Stimulated activated CD4-positive, alpha-beta T cell treated with anti-CD3 and anti-CD28 coated beads, Interleukin-4, amount 100 ng/mL, for 4 hours (primary cell): Measurements from ENCODE around the gene NLRP5.
A peak's percentile ranks its signal among the peaks of the same experiment; 100 is the strongest.
"Not testable (repeated sequence)": the region's sequence is repeated elsewhere in the genome, so short reads cannot be mapped to it uniquely, and the experiment has no call there.

Source experiments
- DNase-seq, 2 experiments: peaks; one replicate each; pipeline ENCODE4 v3.0.0-alpha.2; 2020

NLRP5 gene

GRCh38 chr19:56079609-56080008 is 93.0 kb downstream of the NLRP5 start:
- DNase-seq = no peak

- DNase-seq = peak; percentile 44 to 67
These were observed 94.3 kb downstream of the NLRP5 start for GRCh38 chr19:56080669-56081401.

DNA sequence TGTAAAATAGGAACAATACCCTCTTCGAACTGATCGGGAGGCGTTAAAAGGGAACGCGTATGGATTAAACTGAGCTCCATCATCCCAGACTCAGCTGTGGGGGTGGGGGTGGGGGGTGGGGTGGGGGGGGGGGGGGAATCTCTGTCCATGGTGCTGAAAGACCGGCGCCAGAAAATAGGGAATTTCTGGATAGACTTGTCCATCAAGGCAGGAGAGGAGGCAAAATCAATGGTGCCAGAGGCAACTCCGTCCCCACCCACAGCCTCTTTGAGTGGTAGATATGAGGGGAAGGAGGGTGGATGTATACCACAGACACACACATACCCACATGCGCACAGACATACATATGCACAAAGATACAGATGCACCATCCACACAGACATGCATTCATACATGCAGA is 97.1 kb downstream of the NLRP5 start:
- no peak for DNase-seq

GRCh38 chr19:56084835-56085536 is 98.4 kb downstream of the NLRP5 start:
- DNase-seq = no peak

DNA sequence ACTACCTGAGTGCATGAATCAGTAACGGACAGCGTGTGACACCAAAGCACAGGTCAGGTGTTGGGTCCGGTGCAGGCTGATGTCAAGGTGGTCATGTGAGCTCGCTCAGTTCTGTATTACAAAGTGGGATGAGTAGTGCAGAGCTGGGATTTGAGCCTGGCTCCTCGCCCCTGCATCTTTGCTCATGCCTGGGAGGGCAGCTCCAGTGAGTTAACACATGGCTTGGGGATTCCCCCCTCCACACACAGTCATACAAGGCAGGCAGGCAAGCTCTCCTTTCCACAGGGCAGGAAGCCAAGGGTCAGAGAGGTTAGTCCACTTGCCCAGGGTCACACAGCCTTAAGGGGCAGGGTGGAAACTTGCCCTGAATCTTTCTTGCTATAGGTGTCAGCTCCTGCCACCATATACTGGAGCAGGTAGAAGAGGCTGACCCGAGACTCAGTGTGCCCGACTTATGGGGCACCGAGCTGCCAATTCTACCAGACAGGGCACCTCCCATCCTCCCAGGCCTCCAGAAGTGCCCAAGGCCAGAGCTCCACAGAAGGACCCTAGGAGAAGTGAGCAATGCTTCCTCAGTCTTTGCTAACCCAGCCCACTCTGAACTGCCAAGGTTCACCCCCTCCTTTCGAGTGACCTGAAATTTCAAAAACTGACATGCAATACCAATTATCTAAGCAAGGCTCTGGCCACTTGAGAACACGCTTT is 99.1 kb downstream of the NLRP5 start:
- DNase-seq = no peak

DNA sequence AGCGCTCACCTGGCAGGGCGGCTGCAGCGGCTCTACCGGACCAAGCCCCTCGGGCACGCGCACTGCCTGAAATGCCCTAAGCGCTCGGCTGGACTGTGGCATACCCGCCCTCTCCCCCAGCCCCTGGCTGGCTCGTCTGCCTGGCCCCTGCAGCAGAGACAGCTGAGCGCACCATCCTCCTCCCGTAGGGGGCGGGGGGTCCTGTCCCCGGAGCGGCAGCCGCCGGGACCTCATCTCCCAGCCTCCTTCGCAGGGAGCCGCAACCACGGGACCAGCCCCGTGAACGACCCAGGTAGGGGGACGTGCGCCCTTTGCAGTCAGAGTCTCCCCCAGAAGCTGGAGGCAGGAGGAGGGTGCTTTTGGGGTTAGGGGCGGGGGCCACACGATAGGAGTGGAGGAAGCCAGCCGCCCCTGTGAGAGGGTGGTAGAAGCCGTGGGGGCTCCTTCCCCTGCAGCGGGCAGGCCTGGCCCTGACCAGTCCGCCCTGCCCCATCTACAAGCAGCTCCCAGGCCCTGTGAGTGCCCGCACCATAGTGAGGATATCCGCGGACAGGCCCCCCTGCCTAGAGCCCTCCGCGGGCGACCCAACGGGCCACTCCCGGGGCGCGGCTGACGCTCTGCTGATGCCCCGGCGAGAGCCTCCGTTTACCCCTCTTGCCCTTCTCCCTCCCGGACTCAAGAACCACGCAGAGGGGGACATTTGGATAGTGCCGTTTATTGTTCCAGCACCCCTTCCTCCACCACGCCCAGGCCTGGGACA is 100.3 kb downstream of the NLRP5 start:
- DNase-seq = no peak

DNA sequence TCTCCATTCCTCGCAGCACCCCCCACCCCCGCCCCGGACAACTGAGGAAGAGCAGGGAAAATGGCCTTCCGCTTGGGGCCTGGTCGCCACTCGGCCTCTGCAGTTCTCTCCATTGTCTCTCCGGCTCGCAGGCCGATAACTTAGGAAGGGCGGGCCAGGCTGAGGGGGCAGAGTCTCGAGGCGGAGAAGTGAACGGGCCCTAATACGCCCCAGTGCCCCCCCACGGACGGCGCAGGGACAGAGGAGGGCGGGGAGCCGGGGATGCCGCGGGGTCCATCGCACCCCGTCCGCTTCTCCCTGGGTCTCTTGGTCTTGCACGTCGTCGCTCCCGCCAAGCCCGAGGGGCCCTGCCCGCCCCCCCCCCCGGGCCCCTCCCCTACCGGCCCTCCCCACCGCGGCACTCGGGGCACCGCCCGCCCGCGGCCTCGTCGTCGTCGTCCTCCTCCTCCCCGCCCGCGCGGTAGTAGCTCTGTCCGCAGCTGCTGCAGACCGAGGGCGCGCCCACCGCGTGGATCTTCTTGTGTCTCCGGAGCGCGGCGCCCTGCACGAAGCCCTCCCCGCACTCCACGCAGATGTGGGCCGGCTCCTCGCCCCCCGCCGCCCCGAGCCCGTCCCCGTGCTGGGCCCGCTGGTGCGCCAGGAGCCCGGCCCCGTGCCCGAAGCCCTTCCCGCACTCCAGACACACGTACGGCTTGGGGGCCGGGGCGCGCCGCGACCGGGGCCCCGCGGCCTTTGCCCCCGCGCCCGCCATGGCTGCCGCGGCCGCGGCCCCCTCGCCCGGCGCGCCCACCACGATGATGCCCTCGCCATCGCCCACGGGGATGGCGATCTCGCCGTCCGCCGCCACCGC is 101.3 kb downstream of the NLRP5 start:
- DNase-seq = no peak

GRCh38 chr19:56088497-56089215 is 102.1 kb downstream of the NLRP5 start:
- no peak for DNase-seq

- DNase-seq = no peak
These were observed 102.8 kb downstream of the NLRP5 start for GRCh38 chr19:56089344-56089743.

- DNase-seq = no peak
These were observed 104.5 kb downstream of the NLRP5 start for GRCh38 chr19:56091066-56091490.

DNA sequence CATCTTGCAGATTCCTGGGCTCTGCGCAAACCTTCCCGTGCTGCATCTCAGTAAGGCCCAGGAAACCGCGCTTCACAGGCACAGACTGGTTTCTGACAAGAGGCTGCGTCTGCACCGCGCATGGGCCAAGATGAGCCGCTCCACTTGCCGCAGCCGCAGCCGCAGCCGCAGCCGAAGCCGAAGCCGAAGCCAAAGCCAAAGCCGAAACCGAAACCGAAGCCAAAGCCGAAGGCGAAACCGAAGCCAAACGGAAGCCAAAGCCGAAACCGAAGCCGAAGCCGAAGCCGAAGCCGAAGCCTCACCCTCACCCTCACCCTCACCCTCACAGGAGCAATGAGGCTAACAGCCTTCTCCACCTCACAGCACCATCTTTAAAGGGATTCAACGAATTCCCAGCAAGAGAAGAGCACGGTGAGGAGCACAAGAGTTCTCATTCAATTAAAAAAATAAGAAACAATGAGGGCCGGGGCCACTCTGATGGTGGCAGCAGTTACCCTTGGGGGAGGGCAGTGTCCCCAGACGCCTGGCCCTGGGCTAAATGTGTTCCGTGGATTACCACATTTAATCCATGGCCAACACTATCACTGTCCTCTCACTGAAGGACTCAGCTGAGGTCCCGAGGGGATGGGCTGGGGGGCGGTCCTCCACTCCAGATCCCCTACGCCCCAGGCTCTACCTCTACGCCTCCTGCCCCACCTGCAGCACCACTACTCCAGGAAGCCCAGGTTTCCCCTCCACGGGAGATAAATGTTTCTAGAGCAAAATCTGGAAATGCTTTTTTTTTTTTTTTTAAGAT is 105.4 kb downstream of the NLRP5 start:
- DNase-seq = no peak

GRCh38 chr19:56092685-56093631 is 106.4 kb downstream of the NLRP5 start:
- DNase-seq = no peak

DNA sequence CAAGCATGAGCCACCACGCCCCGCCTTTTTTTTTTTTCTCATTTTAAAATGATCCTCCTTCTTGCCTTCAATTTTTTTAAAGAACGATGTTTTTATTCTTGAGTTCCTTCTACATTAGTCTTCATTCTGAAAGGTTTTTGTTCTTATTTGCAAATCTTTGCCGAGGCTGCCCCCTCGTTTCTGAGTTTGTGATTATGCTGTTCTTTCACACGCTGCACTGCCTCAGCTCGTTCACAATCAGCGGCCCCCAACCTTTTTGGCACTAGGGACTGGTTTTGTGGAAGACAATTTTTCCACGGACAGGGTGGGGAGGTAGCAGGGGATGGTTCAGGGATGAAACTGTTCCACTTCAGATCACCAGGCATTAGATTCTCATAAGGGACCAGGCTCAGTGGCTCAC is 107.9 kb downstream of the NLRP5 start:
- DNase-seq = no peak

DNA sequence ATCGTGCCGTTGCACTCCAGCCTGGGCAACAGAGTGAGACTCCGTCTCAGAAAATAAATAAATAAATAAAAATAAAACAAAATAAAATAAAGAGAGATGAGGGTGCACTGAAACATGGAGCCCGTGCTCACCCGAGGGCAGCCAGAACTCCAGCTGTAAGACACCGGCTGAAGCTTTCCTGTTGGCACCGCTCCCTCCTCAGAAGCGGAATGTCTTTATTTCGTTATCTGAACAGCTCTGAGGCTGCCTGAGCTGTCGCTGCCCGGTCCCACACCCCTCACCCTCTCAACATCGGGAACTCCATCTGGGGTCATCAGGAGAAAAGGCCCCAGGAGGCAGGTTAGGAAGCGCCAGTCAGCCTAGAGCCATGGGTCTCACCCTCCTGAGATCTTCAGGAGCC is 110.1 kb downstream of the NLRP5 start:
- no peak for DNase-seq

GRCh38 chr19:56097306-56097705 is 110.7 kb downstream of the NLRP5 start:
- DNase-seq = no peak

- DNase-seq = no peak
These were observed 111.2 kb downstream of the NLRP5 start for GRCh38 chr19:56097776-56098175.

DNA sequence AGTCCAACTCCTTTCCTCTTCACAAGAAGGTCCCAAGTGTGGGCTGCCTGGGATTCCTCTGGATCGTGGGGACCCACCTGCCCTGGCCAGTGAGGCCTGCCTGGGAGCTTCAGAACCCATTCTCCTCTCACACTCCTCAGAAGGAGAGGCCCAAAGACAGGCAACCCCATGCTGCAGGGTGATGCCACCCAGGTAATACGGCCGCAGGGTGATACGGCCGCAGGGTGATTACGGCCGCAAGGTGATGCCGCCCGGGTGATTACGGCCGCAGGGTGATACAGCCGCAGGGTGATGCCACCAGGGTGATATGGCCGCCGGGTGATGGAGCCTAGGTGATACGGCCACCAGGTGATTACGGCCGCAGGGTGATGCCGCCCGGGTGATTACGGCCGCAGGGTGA is 111.7 kb downstream of the NLRP5 start:
- DNase-seq = not testable (repeated sequence)

- no peak for DNase-seq
These were observed 112.4 kb downstream of the NLRP5 start for GRCh38 chr19:56098731-56099568.
